HUES64 (cell line): ENCODE measurements around the gene ANKRD35.

ENCODE experiments used
- H3K27ac ChIP-seq: 2 replicates; pipeline ENCODE4 v1.7.0; 2013; ENCODE audit warnings: low read depth, low read length, inconsistent platforms
- H3K27me3 ChIP-seq: 2 replicates; pipeline ENCODE4 v1.6.1; 2013; ENCODE audit warnings: mild to moderate bottlenecking, low read length; ENCODE audit not compliant: insufficient read depth
- H3K36me3 ChIP-seq: 2 replicates; pipeline ENCODE4 v1.6.1; 2013; ENCODE audit warnings: mild to moderate bottlenecking, low read length; ENCODE audit not compliant: insufficient read depth
- H3K4me1 ChIP-seq: 2 replicates; pipeline ENCODE4 v1.6.1; 2013; ENCODE audit warnings: mild to moderate bottlenecking, low read length, moderate library complexity; ENCODE audit not compliant: insufficient read depth
- H3K4me3 ChIP-seq: 2 replicates; pipeline ENCODE4 v1.5.1; 2013; ENCODE audit warnings: mild to moderate bottlenecking, low read length, moderate library complexity
- H3K9ac ChIP-seq: 2 replicates; pipeline ENCODE4 v1.6.1; 2013; ENCODE audit warnings: mild to moderate bottlenecking, low read depth, low read length
- H3K9me3 ChIP-seq: 2 replicates; pipeline ENCODE4 v1.6.1; 2013; ENCODE audit warnings: low read depth, low read length; ENCODE audit not compliant: insufficient read depth
- WGBS: fragments of 150-250, 120-280 bp; methylation state at CpG from one replicate; pipeline ENCODE4 v1.1.7; 2013; ENCODE audit warnings: missing lambda C conversion rate; 5-methylcytosine and 5-hydroxymethylcytosine counted together

Gene ANKRD35

DNA sequence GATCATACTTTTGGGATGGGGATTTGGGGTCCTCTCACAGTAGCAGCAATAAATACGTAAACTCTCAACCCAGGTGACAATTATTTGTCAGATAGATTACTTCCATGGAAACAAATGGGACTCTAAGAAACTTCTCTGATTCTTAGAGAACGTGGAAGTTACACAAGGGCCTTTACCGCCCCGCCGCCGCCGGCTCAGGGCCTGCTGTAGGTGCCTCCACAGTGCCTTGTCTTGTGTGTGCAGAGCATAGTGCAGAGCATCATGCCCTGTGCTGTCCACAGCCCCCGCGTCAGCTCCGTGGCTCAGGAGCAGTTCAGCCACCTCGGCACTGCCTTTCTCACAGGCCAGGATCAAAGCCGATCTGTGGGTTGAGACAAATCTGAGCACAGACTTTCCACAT, 11.0 kb downstream of the ANKRD35 start:
- no peak overlapping the region for H3K4me3 ChIP-seq
- peaks cover 15% of the 10 kb centered on the region for H3K4me1 ChIP-seq
- H3K36me3 ChIP-seq, result no peaks in the 10 kb centered on the region
- 94% methylated on average over 12 of the region's 12 CpGs for WGBS
- H3K9ac ChIP-seq, result no peak overlapping the region
- peaks cover 34% of the 10 kb centered on the region for H3K27me3 ChIP-seq
- H3K9me3 ChIP-seq, result no peaks in the 10 kb centered on the region
- H3K27ac ChIP-seq, result no peak overlapping the region

DNA sequence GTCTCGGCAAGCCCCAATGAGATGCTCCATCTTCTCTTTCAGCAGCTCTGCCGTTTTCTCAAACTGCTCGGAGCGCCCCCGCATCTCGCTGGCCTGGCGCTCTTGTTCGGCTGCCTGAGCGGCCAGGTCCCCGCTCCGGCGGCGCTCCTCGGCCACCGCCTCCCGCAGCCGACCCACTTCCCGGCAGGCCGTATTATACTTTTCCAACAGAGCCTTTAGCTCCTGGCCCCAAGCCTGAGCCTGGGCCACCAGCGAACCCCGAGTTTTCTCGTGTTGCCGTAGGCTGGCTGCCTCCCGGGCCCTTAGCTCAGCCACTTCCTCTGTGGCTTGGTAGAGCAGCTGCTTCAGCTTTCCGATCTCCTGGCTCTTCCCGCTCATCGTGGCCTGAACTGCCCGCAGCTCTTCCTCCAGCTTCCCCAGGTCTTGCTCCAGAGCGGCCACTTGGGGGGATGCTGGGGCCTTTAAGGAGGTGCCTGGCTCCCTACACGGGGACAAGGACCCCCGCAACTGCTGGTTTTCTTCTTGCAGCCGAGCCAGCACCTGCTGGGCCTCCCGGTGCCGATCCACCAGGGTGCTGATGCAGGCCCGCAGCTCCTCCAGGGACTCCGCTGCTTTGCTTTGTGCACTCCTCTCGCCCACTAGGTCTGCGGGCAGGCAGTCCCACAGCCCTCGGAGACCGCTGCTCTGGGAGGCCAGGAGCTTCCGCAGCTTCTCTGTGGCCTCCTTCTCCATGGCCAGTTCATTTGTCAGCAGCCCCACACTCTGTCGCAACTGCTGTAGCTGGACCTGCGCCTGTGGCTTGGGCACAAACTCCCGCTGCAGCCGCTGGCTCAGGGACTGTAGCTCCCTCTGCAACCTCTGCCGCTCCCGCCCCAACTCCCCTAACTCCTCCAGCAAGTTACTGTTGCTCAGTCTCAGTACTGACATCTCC, 13.4 kb downstream of the ANKRD35 start:
- Histone ChIP-seq H3K27me3 (peaks cover 34% of the 10 kb centered on the region), H3K4me1 (peaks cover 5% of the 10 kb centered on the region), H3K4me3 (peak overlapping the region; percentile 57), H3K27ac (no peak overlapping the region), H3K9me3 (no peaks in the 10 kb centered on the region), H3K9ac (peak overlapping the region; percentile 66), H3K36me3 (no peaks in the 10 kb centered on the region)
- 22% methylated on average over 47 of the region's 47 CpGs for WGBS

DNA sequence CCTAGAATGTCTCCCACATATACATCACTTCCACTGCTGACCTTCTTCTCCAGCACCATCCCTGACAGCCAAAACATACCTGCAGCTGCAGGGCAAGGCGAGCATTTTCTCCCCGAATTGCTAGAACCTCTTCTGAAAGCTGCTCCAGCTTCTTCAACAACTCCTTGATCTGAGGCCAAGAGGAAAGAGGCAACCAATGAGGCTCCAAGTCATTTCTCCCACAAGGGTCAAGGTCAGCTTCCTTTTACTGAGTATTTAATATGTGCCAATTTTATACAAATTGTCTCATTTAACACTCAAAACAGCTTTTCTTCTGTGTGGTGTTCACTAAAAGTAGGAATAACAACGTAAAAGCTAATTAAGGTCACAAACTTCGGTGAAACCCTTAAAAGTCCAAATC, 17.4 kb downstream of the ANKRD35 start:
- H3K27me3 ChIP-seq, result peaks cover 22% of the 10 kb centered on the region
- no peak overlapping the region for H3K4me3 ChIP-seq
- H3K9ac ChIP-seq, result no peak overlapping the region
- H3K36me3 ChIP-seq, result no peaks in the 10 kb centered on the region
- peaks cover 5% of the 10 kb centered on the region for H3K4me1 ChIP-seq
- H3K27ac ChIP-seq, result no peak overlapping the region
- WGBS, result 90% methylated on average over 4 of the region's 4 CpGs
- H3K9me3 ChIP-seq, result no peaks in the 10 kb centered on the region

DNA sequence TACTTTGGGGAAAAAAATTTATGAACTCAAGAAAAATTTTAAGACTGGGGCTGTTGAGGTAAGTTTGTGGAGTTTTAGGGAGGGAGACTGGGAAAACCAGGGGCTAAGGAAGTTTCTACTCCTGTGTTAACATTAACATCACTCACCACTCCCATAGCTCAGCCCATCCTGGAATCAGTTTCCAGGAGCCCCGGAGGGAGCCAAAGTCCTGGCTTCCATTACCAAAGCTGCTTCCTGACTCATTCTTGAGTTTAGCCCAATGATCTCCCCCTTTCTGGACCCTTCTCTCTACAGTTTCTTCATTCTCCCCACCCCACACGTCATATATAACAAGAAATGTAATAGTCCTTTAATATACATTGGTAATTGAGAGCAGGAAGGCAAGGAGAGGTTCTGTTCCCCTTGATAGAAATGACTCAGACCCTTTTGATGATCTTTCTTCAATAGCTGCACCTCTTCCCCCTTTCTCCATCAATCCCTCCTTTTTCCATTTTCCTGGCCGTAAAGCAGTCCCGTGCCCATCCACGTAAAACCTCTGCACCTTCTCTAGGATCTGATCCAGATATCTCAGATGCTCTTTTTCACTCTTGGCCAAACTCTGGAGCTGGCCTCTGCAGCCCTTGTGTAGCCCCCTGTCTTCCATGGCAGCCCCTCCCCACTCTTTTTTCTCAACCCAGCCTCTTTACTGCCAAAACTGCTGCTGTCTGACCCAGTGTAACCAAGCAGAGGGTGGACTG, 22.2 kb downstream of the ANKRD35 start:
- H3K4me1 ChIP-seq, result peaks cover 4% of the 10 kb centered on the region; the same call in 1 of the 2 replicates
- no peak overlapping the region for H3K27ac ChIP-seq
- H3K9ac ChIP-seq, result no peak overlapping the region
- no peaks in the 10 kb centered on the region for H3K9me3 ChIP-seq
- no peaks in the 10 kb centered on the region for H3K36me3 ChIP-seq
- H3K4me3 ChIP-seq, result no peak overlapping the region
- H3K27me3 ChIP-seq, result no peaks in the 10 kb centered on the region
- WGBS, result 83% methylated on average over 4 of the region's 5 CpGs

DNA sequence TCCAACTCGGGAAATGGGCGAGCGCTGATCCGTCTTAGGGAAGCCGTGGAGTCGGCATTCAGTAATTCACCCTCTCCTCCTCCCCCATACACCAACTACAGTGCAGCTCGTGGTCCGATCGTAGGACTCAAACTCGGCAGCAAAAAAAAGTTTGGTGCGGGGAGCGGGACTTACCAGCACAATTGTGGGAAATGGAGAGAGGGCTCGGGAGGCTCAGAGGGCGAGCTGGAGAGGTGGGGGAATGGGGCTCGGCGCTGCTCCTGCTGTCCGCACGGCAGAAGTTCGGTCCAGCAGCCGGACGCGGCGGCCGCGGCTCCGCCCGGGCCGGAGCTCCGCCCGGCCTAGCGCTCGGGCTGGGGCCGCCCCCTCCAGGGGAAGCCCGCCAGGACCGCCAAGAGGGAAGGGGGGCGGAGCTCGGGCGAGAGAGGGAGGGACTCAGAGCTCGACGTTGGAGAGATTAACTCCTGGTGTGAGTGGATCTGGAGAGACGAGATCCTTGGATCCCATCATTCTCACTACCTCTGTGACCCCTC, 26.1 kb downstream of the ANKRD35 start:
- Histone ChIP-seq H3K27me3 (no peaks in the 10 kb centered on the region), H3K9ac (peak overlapping the region; percentile 88), H3K4me3 (peak overlapping the region; percentile 81), H3K4me1 (peaks cover 4% of the 10 kb centered on the region; the same call in 1 of the 2 replicates), H3K9me3 (no peaks in the 10 kb centered on the region; the same call in 1 of the 2 replicates), H3K27ac (peak overlapping the region; percentile 56; the same call in 1 of the 2 replicates), H3K36me3 (peaks cover 27% of the 10 kb centered on the region)
- under 1% methylated on average over 40 of the region's 41 CpGs for WGBS

DNA sequence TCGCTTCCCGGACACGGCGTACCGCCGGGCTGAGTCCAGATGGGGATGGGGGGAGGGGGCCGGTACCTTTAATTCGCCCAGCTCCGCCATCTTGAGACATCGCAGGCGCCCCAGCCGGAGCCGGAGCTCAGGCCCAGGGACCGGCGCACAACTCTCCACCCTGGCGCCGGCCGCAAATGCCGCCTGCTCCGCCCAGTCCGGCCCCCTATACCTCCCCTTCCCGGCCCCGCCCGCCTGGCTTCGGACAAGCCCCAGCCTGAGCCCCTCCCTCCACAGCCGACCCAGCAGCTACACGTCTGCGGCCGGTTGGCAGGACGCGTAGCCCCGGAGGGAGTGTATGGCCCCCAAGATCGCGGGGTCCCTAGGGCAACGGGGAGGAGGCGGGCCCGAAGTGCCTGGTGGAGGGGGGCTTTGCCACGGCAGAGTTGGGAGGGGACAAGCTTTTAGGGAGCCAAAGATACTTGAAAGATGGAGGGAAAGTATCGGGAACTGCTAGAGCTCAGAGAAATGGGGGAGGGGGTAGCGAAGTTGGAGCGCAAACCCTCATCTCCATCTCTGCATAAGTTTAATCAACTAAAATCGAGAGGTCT, 26.7 kb downstream of the ANKRD35 start, which contains the start of gene PIAS3:
PIAS3 (minus strand) TSS at position 181 of the 590 bp plus-strand sequence; CDS start at position 90, 91 bp downstream.
- peak within 1 kb of the TSS; percentile 90 for H3K27ac ChIP-seq
- under 1% methylated on average over 42 of the region's 42 CpGs for WGBS
- H3K27me3 ChIP-seq, result no peaks in the 10 kb centered on the region
- peaks cover 33% of the 10 kb centered on the region for H3K36me3 ChIP-seq
- peak within 1 kb of the TSS; percentile 81 for H3K4me3 ChIP-seq
- H3K9ac ChIP-seq, result peak within 1 kb of the TSS; percentile 88
- H3K9me3 ChIP-seq, result no peaks in the 10 kb centered on the region; the same call in 1 of the 2 replicates
- H3K4me1 ChIP-seq, result peaks cover 4% of the 10 kb centered on the region; the same call in 1 of the 2 replicates

DNA sequence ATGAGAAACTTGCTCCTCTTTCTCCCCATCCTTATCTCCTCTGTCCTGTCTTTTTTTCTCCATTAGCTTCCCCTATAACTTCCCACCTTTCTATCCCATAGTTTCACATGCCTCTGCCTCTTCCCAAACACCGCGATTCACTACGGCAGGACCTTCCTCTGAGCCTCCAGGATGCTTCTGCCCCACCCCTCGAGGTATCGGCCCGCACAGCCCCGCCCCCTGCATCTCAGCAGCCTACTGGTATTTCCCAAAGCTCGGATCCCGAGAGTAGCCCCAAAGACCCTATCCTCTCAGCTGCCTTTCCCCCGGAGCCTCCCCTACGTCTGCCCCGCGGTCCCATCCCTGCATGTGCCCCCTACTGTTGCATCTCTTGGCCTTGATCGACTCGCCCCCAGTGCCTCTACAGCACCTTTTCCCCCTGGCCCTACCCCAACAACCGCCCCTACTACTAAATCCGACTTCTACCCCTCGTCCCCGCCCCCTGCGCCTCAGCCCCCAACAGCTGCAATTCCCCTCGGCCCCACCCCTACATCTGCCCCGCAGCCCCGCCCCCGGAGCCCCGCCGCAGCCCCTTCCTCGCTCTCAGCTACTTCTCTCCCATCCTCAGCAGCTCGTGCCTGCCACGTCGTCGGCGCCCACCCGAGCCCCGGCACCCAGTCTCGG, 27.3 kb downstream of the ANKRD35 start:
- Histone ChIP-seq H3K27me3 (no peaks in the 10 kb centered on the region), H3K9ac (peak overlapping the region; percentile 88), H3K4me3 (peak overlapping the region; percentile 81), H3K36me3 (peaks cover 39% of the 10 kb centered on the region), H3K27ac (peak overlapping the region; percentile 90), H3K4me1 (peaks cover 4% of the 10 kb centered on the region; the same call in 1 of the 2 replicates), H3K9me3 (no peaks in the 10 kb centered on the region; the same call in 1 of the 2 replicates)
- WGBS, result under 1% methylated on average over 35 of the region's 35 CpGs

DNA sequence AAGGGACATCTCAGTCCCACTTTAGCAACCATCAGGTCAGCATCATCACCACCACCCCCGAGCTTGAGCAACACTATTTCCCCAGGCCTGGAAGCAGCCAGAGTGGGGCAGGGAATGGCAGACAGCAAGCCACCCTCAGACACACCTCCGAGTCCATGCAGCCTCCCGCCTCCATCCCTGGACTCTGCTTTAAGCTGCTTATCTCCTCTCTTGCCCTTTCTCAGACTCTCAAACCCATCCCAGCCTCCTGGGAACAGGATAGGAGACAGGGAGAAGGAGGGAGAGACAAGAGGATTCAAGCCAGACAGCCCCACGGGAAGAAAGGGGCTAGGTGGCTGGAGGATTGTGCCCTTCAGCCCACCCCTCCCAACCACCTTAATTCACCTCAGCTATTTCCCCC, 28.5 kb downstream of the ANKRD35 start:
- Histone ChIP-seq H3K27ac (no peak overlapping the region), H3K9ac (no peak overlapping the region), H3K4me3 (no peak overlapping the region), H3K36me3 (peaks cover 49% of the 10 kb centered on the region), H3K9me3 (no peaks in the 10 kb centered on the region; the same call in 1 of the 2 replicates), H3K4me1 (peaks cover 4% of the 10 kb centered on the region; the same call in 1 of the 2 replicates), H3K27me3 (no peaks in the 10 kb centered on the region)
- 78% methylated on average over 4 of the region's 4 CpGs for WGBS

DNA sequence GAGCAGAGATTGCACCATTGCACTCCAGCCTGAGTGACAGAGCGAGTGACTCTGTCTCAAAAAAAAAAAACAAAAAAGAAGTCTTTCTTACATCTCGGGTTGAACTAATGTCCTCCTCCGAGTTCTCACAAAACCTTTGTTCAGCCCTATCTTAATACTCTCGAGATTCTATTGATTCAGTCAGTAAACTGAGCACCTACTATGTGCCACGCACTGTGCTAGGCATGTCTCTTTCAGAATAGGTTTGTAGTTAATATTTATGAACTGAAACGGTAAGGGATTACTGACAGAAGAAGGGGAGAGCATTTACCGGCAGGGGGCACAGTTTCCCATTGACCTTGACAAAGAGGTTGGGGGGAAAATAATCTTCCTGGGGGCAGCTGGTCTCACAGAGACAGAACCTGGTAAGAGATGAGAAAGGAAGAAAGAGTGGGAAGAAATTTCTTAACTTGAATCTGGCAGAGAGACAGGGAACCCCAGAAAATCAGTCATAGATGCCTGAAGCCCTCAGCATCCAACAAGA, 30.2 kb downstream of the ANKRD35 start:
- Histone ChIP-seq H3K9me3 (no peaks in the 10 kb centered on the region; the same call in 1 of the 2 replicates), H3K4me1 (peaks cover 4% of the 10 kb centered on the region; the same call in 1 of the 2 replicates), H3K27me3 (no peaks in the 10 kb centered on the region), H3K27ac (no peak overlapping the region), H3K9ac (no peak overlapping the region), H3K4me3 (no peak overlapping the region), H3K36me3 (peaks cover 63% of the 10 kb centered on the region)
- WGBS, result 92% methylated on average over 7 of the region's 7 CpGs
